ENCODE results near the gene KIF5C. TPM values are rescaled to one million over a fixed set of nuclear protein-coding genes. Genes with fewer than 3 reads are reported as not detected.

KIF5C gene
- total RNA-seq, 1 experiment from 2014 or later, result 0.21 TPM

GRCh38 chr2:148981324-148981723 lies 106.3 kb downstream of the KIF5C start:
- CTCF ChIA-PET, result interaction anchor here (1.5 kb wide), 1 partner anchor 472 kb away, joined by 7 read pairs; no protein-coding TSS in a partner anchor
- H3K4me1 Mint-ChIP-seq (ENCODE audit: insufficient read depth, unreplicated experiment), result no peaks in the 10 kb centered on the region
- intact Hi-C loops (cut with micrococcal nuclease), result no loop called here
- no peak overlapping the region for H3K4me3 Mint-ChIP-seq (ENCODE audit: unreplicated experiment)
- DNase-seq (ENCODE audit: unreplicated experiment), result no peak
- no peak for TF ChIP-seq CTCF (IDR thresholded peaks at IDR 0.05; ENCODE audit: unreplicated experiment)
- BruUV-seq (replicated peaks), result no TSS peak
- no peak overlapping the region for H3K27ac Mint-ChIP-seq (ENCODE audit: low read depth, unreplicated experiment)
- POLR2A ChIA-PET, result no interaction called here
- no peaks in the 10 kb centered on the region for H3K27me3 Mint-ChIP-seq (ENCODE audit: insufficient read depth, unreplicated experiment)
- no peaks in the 10 kb centered on the region for H3K36me3 Mint-ChIP-seq (ENCODE audit: insufficient read depth, unreplicated experiment)
- H3K9me3 Mint-ChIP-seq (ENCODE audit: unreplicated experiment), result no peaks in the 10 kb centered on the region

GRCh38 chr2:148981781-148982180 lies 106.8 kb downstream of the KIF5C start:
- H3K27ac Mint-ChIP-seq (ENCODE audit: low read depth, unreplicated experiment), result no peak overlapping the region
- POLR2A ChIA-PET, result no interaction called here
- BruUV-seq (replicated peaks), result no TSS peak
- H3K9me3 Mint-ChIP-seq (ENCODE audit: unreplicated experiment), result no peaks in the 10 kb centered on the region
- intact Hi-C loops (cut with micrococcal nuclease), result no loop called here
- no peak overlapping the region for H3K4me3 Mint-ChIP-seq (ENCODE audit: unreplicated experiment)
- H3K4me1 Mint-ChIP-seq (ENCODE audit: insufficient read depth, unreplicated experiment), result no peaks in the 10 kb centered on the region
- TF ChIP-seq CTCF (IDR thresholded peaks at IDR 0.05; ENCODE audit: unreplicated experiment), result no peak
- H3K36me3 Mint-ChIP-seq (ENCODE audit: insufficient read depth, unreplicated experiment), result no peaks in the 10 kb centered on the region
- DNase-seq (ENCODE audit: unreplicated experiment), result no peak
- CTCF ChIA-PET, result interaction anchor here (0.6 to 1.7 kb wide), 5 partner anchors 36 to 994 kb away, joined by 3 to 7 read pairs (median 4); no protein-coding TSS in a partner anchor
- no peaks in the 10 kb centered on the region for H3K27me3 Mint-ChIP-seq (ENCODE audit: insufficient read depth, unreplicated experiment)

- Mint-ChIP-seq H3K27ac (ENCODE audit: low read depth, unreplicated experiment) (no peak overlapping the region), H3K9me3 (ENCODE audit: unreplicated experiment) (no peaks in the 10 kb centered on the region), H3K4me1 (ENCODE audit: insufficient read depth, unreplicated experiment) (no peaks in the 10 kb centered on the region), H3K36me3 (ENCODE audit: insufficient read depth, unreplicated experiment) (no peaks in the 10 kb centered on the region), H3K4me3 (ENCODE audit: unreplicated experiment) (no peak overlapping the region), H3K27me3 (ENCODE audit: insufficient read depth, unreplicated experiment) (no peaks in the 10 kb centered on the region)
- no peak for DNase-seq (ENCODE audit: unreplicated experiment)
- no TSS peak for BruUV-seq (replicated peaks)
- POLR2A ChIA-PET, result interaction anchor here (0.7 kb wide), 1 partner anchor 25 kb away, joined by 3 read pairs; no protein-coding TSS in a partner anchor
- TF ChIP-seq CTCF (IDR thresholded peaks at IDR 0.05; ENCODE audit: unreplicated experiment), result no peak
- intact Hi-C loops (cut with micrococcal nuclease), result no loop called here
- CTCF ChIA-PET, result interaction anchor here (0.6 to 1.7 kb wide), 6 partner anchors 9 to 994 kb away, joined by 3 to 6 read pairs (median 4); no protein-coding TSS in a partner anchor
These were observed 107.3 kb downstream of the KIF5C start for GRCh38 chr2:148982282-148982681.

GRCh38 chr2:148983896-148984295 lies 108.9 kb downstream of the KIF5C start:
- no peak overlapping the region for H3K4me3 Mint-ChIP-seq (ENCODE audit: unreplicated experiment)
- no peak for TF ChIP-seq CTCF (IDR thresholded peaks at IDR 0.05; ENCODE audit: unreplicated experiment)
- ChIA-PET POLR2A (no interaction called here), CTCF (no interaction called here)
- H3K4me1 Mint-ChIP-seq (ENCODE audit: insufficient read depth, unreplicated experiment), result no peaks in the 10 kb centered on the region
- BruUV-seq (replicated peaks), result no TSS peak
- DNase-seq (ENCODE audit: unreplicated experiment), result no peak
- no peaks in the 10 kb centered on the region for H3K9me3 Mint-ChIP-seq (ENCODE audit: unreplicated experiment)
- intact Hi-C loops (cut with micrococcal nuclease), result no loop called here
- H3K36me3 Mint-ChIP-seq (ENCODE audit: insufficient read depth, unreplicated experiment), result no peaks in the 10 kb centered on the region
- H3K27me3 Mint-ChIP-seq (ENCODE audit: insufficient read depth, unreplicated experiment), result no peaks in the 10 kb centered on the region
- no peak overlapping the region for H3K27ac Mint-ChIP-seq (ENCODE audit: low read depth, unreplicated experiment)

Data from MCF 10A (cell line).